HCT116 (cell line): Measurements from ENCODE around the gene NHSL2. TPM values are rescaled to one million over a fixed set of nuclear protein-coding genes. Genes with fewer than 3 reads are reported as not detected.

ENCODE experiments used
- ATAC-seq: fragments of 200-7000 bp; cut with Tn5 transposase; 2 replicates; pipeline ENCODE4 v1.9.1; 2020; ENCODE audit warnings: mild to moderate bottlenecking, moderate library complexity
- BruUV-seq: library from RNA; stranded (reverse); fragments of 400-500 nt; replicated peaks from 2 replicates; lab custom pipeline; 2021; lab: Mats Ljungman, UMichigan
- CTCF ChIA-PET: fragments of 300-600 bp; sonication (Branson Sonifier 250); formaldehyde crosslinking; loops from one replicate; lab custom pipeline; 2021; ENCODE audit warnings: antibody characterized with exemption; lab: Charles Lee
- POLR2A ChIA-PET: fragments of 300-600, 350-600 bp; sonication (Branson Sonifier 250); formaldehyde crosslinking; loops from one replicate; lab custom pipeline; 2021; ENCODE audit warnings: antibody characterized with exemption; lab: Charles Lee
- RAD21 ChIA-PET, 2 experiments: fragments of 300-600 bp; sonication (Branson Sonifier 250); formaldehyde crosslinking; loops; one replicate each; lab custom pipeline; 2023; ENCODE audit warnings: low total read pairs in 2 of 2; ENCODE audit not compliant: uncharacterized antibody in 2 of 2, unreplicated experiment in 2 of 2, low non-redundant PET in 1 of 2; lab: Charles Lee
- DNase-seq: peaks from one replicate; pipeline ENCODE4 v3.0.0-alpha.2; 2010; ENCODE audit warnings: low read depth, low spot score
- H2AFZ ChIP-seq: fragments of 200-600 bp; shearing (Covaris generic), sonication (generic); 2 replicates; pipeline ENCODE4 v1.6.1; 2017; ENCODE audit warnings: low read depth, mixed run types, mixed read lengths, antibody characterized with exemption, low read length; ENCODE audit not compliant: poor library complexity, severe bottlenecking
- H3K27ac ChIP-seq: 2 replicates; pipeline ENCODE4 v1.5.1; 2012; ENCODE audit warnings: low read depth, low read length
- H3K27me3 ChIP-seq: fragments of 200-600 bp; sonication (generic); 2 replicates; pipeline ENCODE4 v1.6.1; 2016; ENCODE audit warnings: mixed run types, low read length, mixed read lengths; ENCODE audit not compliant: insufficient read depth
- H3K36me3 ChIP-seq, 2 experiments: fragments of 200-500 bp in 1 of 2; fragments of 200-600 bp in 1 of 2; sonication (Bioruptor generic) in 1 of 2; sonication (generic) in 1 of 2; 2 replicates each; pipeline versions ENCODE4 v1.5.1 to v1.6.1; 2014 to 2016; ENCODE audit warnings: low read length in 2 of 2, inconsistent platforms in 1 of 2, mixed read lengths in 1 of 2, mixed run types in 1 of 2; ENCODE audit not compliant: insufficient read depth in 2 of 2, control insufficient read depth in 1 of 2
- H3K4me1 ChIP-seq, 2 experiments: fragments of 200-600 bp in 1 of 2; sonication (generic) in 1 of 2; 2 replicates each; pipeline versions ENCODE4 v1.5.1 to v1.6.1; 2012 to 2017; ENCODE audit warnings: low read length in 2 of 2, inconsistent platforms in 1 of 2, mild to moderate bottlenecking in 1 of 2, mixed read lengths in 1 of 2, mixed run types in 1 of 2, moderate library complexity in 1 of 2; ENCODE audit not compliant: insufficient read depth in 2 of 2, control insufficient read depth in 1 of 2
- H3K4me2 ChIP-seq: fragments of 200-600 bp; sonication (generic); 2 replicates; pipeline ENCODE4 v1.6.1; 2017; ENCODE audit warnings: mixed run types, low read length, mixed read lengths
- H3K4me3 ChIP-seq, 2 experiments: fragments of 200-600 bp in 1 of 2; sonication (generic) in 1 of 2; replicated peaks in 1 of 2; 2 replicates each; pipeline ENCODE4 v1.5.1; 2011 to 2016; ENCODE audit warnings: low read length in 2 of 2, control low read depth in 1 of 2, low read depth in 1 of 2, mild to moderate bottlenecking in 1 of 2, mixed read lengths in 1 of 2, mixed run types in 1 of 2
- H3K79me2 ChIP-seq: fragments of 200-600 bp; sonication (generic); 2 replicates; pipeline ENCODE4 v1.6.1; 2017; ENCODE audit warnings: mild to moderate bottlenecking, mixed run types, low read length, moderate library complexity, mixed read lengths; ENCODE audit not compliant: insufficient read depth
- H3K9ac ChIP-seq: fragments of 200-600 bp; sonication (generic); 2 replicates; pipeline ENCODE4 v1.6.1; 2016; ENCODE audit warnings: low read length, mixed read lengths
- H3K9me2 ChIP-seq: fragments of 200-600 bp; sonication (generic), shearing (Covaris generic); 2 replicates; pipeline ENCODE4 v1.6.1; 2017; ENCODE audit warnings: mixed run types, mild to moderate bottlenecking, moderate library complexity; ENCODE audit not compliant: insufficient read depth
- H3K9me3 ChIP-seq, 2 experiments: fragments of 200-500 bp in 1 of 2; fragments of 200-600 bp in 1 of 2; sonication (Bioruptor generic) in 1 of 2; sonication (generic) in 1 of 2; 2 replicates each; pipeline ENCODE4 v1.6.1; 2014 to 2017; ENCODE audit warnings: low read length in 2 of 2, mixed read lengths in 2 of 2, inconsistent platforms in 1 of 2, low read depth in 1 of 2, mild to moderate bottlenecking in 1 of 2, mixed run types in 1 of 2, moderate library complexity in 1 of 2; ENCODE audit not compliant: control insufficient read depth in 1 of 2, insufficient read depth in 1 of 2
- H4K20me1 ChIP-seq: fragments of 200-600 bp; sonication (generic), shearing (Covaris generic); 2 replicates; pipeline ENCODE4 v1.6.1; 2017; ENCODE audit warnings: mixed run types, mild to moderate bottlenecking, moderate library complexity; ENCODE audit not compliant: insufficient read depth
- CBX3 ChIP-seq: IDR thresholded peaks from 2 replicates; pipeline ENCODE4 v1.6.1; 2012; ENCODE audit warnings: low read depth
- CEBPB ChIP-seq: IDR thresholded peaks from 2 replicates; pipeline ENCODE4 v1.6.1; 2012; ENCODE audit warnings: low read depth
- EGR1 ChIP-seq: IDR thresholded peaks from 2 replicates; pipeline ENCODE4 v1.6.1; 2012; ENCODE audit warnings: low read depth
- ELF1 ChIP-seq: IDR thresholded peaks from 2 replicates; pipeline ENCODE4 v1.6.1; 2012; ENCODE audit warnings: low read depth, borderline replicate concordance
- EZH2phosphoT487 ChIP-seq: fragments of 200-600 bp; IDR thresholded peaks from 2 replicates; pipeline ENCODE4 v1.6.1; 2018; ENCODE audit warnings: antibody characterized with exemption, borderline replicate concordance
- FOSL1 ChIP-seq: IDR thresholded peaks from 2 replicates; pipeline ENCODE4 v1.6.1; 2012; ENCODE audit warnings: low read depth
- JUND ChIP-seq: IDR thresholded peaks from 2 replicates; pipeline ENCODE4 v1.6.1; 2012
- POLR2A ChIP-seq: IDR thresholded peaks from 2 replicates; pipeline ENCODE4 v1.7.0; 2011; ENCODE audit warnings: borderline replicate concordance; ENCODE audit not compliant: insufficient read depth, insufficient read length; ENCODE audit errors: extremely low read depth
- POLR2AphosphoS5 ChIP-seq: IDR thresholded peaks from 2 replicates; pipeline ENCODE4 v1.6.1; 2011; ENCODE audit warnings: mild to moderate bottlenecking, low read depth, low read length, moderate library complexity
- RAD21 ChIP-seq: IDR thresholded peaks from 2 replicates; pipeline ENCODE4 v1.6.1; 2012; ENCODE audit warnings: low read depth, mild to moderate bottlenecking
- SIN3A ChIP-seq: IDR thresholded peaks from 2 replicates; pipeline ENCODE4 v1.6.1; 2012; ENCODE audit warnings: low read depth
- SRF ChIP-seq: IDR thresholded peaks from 2 replicates; pipeline ENCODE4 v1.6.1; 2012; ENCODE audit warnings: low read depth
- YY1 ChIP-seq: IDR thresholded peaks from 2 replicates; pipeline ENCODE4 v1.6.1; 2011; ENCODE audit warnings: low read length, low read depth, moderate library complexity, mild to moderate bottlenecking; ENCODE audit not compliant: insufficient replicate concordance; ENCODE audit errors: extremely low read depth
- ZFX ChIP-seq: fragments of 450-650 bp; IDR thresholded peaks from 2 replicates; pipeline ENCODE4 v1.6.1; 2017
- ZNF274 ChIP-seq: fragments of 200-500 bp; sonication (Bioruptor generic); IDR thresholded peaks from 2 replicates; pipeline ENCODE4 v1.6.1; 2014; ENCODE audit warnings: mild to moderate bottlenecking, low read depth, low read length, inconsistent platforms
- intact Hi-C: fragments of 100-400 bp; cut with micrococcal nuclease; formaldehyde crosslinking; loops from 2 replicates; pipeline ENCODE4 v1.10.0; 2022
- total RNA-seq: library from RNA; stranded (reverse); gene quantifications from one replicate; pipeline ENCODE4 v1.2.1, GENCODE V29; 2021; ENCODE audit not compliant: unreplicated experiment
- TF ChIP-seq, protein P1 (sequence below): IDR thresholded peaks from 2 replicates; pipeline ENCODE4 v1.6.1; 2012; ENCODE audit warnings: low read depth
- TF ChIP-seq, protein P2 (sequence below): IDR thresholded peaks from 2 replicates; pipeline ENCODE4 v1.6.1; 2011; ENCODE audit warnings: mild to moderate bottlenecking, low read length, moderate library complexity; ENCODE audit not compliant: insufficient replicate concordance; ENCODE audit errors: extremely low read depth
- TF ChIP-seq, protein P3 (sequence below), 3 experiments: fragments of 200-600 bp in 1 of 3; sonication (generic) in 1 of 3; IDR thresholded peaks in 2 of 3; conservative IDR thresholded peaks in 1 of 3; 2 replicates each; pipeline ENCODE4 v1.5.1; 2012 to 2017; ENCODE audit warnings: low read depth in 2 of 3, low read length in 2 of 3, antibody characterized with exemption in 1 of 3, borderline replicate concordance in 1 of 3, control low read depth in 1 of 3, mild to moderate bottlenecking in 1 of 3, mixed read lengths in 1 of 3, mixed run types in 1 of 3, moderate library complexity in 1 of 3; ENCODE audit not compliant: insufficient read depth in 1 of 3

Gene NHSL2
- total RNA-seq, 1 experiment from 2014 or later = 0.22 TPM

GRCh38 chrX:72005046-72005445 lies 94.4 kb downstream of the NHSL2 start:
- peaks cover 0 to 12% of the 10 kb centered on the region in 2 experiments; a peak in 2 of 4 replicates for H3K4me1 ChIP-seq

More at GRCh38 chrX:72005046-72005445, 94.4 kb downstream of the NHSL2 start:
- no peak for DNase-seq
- Histone ChIP-seq H3K27ac (no peak overlapping the region), H3K9me2 (no peaks in the 10 kb centered on the region)
- CTCF ChIA-PET = interaction anchor here (2.0 kb wide), 1 partner anchor 13 kb away, joined by 11 read pairs; no protein-coding TSS in a partner anchor
- intact Hi-C loops = no loop called here
- BruUV-seq = no TSS peak
- TF ChIP-seq ZNF274 = no peak
- TF ChIP-seq, protein P1, sequence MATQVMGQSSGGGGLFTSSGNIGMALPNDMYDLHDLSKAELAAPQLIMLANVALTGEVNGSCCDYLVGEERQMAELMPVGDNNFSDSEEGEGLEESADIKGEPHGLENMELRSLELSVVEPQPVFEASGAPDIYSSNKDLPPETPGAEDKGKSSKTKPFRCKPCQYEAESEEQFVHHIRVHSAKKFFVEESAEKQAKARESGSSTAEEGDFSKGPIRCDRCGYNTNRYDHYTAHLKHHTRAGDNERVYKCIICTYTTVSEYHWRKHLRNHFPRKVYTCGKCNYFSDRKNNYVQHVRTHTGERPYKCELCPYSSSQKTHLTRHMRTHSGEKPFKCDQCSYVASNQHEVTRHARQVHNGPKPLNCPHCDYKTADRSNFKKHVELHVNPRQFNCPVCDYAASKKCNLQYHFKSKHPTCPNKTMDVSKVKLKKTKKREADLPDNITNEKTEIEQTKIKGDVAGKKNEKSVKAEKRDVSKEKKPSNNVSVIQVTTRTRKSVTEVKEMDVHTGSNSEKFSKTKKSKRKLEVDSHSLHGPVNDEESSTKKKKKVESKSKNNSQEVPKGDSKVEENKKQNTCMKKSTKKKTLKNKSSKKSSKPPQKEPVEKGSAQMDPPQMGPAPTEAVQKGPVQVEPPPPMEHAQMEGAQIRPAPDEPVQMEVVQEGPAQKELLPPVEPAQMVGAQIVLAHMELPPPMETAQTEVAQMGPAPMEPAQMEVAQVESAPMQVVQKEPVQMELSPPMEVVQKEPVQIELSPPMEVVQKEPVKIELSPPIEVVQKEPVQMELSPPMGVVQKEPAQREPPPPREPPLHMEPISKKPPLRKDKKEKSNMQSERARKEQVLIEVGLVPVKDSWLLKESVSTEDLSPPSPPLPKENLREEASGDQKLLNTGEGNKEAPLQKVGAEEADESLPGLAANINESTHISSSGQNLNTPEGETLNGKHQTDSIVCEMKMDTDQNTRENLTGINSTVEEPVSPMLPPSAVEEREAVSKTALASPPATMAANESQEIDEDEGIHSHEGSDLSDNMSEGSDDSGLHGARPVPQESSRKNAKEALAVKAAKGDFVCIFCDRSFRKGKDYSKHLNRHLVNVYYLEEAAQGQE = no peak
- TF ChIP-seq POLR2AphosphoS5 = no peak
- TF ChIP-seq ELF1 = no peak
- TF ChIP-seq, protein P2, sequence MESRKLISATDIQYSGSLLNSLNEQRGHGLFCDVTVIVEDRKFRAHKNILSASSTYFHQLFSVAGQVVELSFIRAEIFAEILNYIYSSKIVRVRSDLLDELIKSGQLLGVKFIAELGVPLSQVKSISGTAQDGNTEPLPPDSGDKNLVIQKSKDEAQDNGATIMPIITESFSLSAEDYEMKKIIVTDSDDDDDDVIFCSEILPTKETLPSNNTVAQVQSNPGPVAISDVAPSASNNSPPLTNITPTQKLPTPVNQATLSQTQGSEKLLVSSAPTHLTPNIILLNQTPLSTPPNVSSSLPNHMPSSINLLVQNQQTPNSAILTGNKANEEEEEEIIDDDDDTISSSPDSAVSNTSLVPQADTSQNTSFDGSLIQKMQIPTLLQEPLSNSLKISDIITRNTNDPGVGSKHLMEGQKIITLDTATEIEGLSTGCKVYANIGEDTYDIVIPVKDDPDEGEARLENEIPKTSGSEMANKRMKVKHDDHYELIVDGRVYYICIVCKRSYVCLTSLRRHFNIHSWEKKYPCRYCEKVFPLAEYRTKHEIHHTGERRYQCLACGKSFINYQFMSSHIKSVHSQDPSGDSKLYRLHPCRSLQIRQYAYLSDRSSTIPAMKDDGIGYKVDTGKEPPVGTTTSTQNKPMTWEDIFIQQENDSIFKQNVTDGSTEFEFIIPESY = no peak
- TF ChIP-seq SRF = no peak
- TF ChIP-seq RAD21 = no peak
- TF ChIP-seq CEBPB = no peak
- no peak for TF ChIP-seq POLR2A
- no peak for TF ChIP-seq EZH2phosphoT487
- TF ChIP-seq ZFX = no peak
- TF ChIP-seq, protein P3, sequence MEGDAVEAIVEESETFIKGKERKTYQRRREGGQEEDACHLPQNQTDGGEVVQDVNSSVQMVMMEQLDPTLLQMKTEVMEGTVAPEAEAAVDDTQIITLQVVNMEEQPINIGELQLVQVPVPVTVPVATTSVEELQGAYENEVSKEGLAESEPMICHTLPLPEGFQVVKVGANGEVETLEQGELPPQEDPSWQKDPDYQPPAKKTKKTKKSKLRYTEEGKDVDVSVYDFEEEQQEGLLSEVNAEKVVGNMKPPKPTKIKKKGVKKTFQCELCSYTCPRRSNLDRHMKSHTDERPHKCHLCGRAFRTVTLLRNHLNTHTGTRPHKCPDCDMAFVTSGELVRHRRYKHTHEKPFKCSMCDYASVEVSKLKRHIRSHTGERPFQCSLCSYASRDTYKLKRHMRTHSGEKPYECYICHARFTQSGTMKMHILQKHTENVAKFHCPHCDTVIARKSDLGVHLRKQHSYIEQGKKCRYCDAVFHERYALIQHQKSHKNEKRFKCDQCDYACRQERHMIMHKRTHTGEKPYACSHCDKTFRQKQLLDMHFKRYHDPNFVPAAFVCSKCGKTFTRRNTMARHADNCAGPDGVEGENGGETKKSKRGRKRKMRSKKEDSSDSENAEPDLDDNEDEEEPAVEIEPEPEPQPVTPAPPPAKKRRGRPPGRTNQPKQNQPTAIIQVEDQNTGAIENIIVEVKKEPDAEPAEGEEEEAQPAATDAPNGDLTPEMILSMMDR (IDR thresholded peaks at IDR 0.05 in 2 of 3, conservative IDR thresholded peaks at IDR 0.05 in 1 of 3; ENCODE audit: borderline replicate concordance in 1 of 3, insufficient read depth in 1 of 3, low read depth in 2 of 3, low read length in 2 of 3) = no peak
- no peak for TF ChIP-seq EGR1
- TF ChIP-seq SIN3A = no peak
- TF ChIP-seq YY1 = no peak
- TF ChIP-seq JUND = no peak
- TF ChIP-seq FOSL1 = no peak
- TF ChIP-seq CBX3 = no peak
- TF ChIP-seq, all 23 proteins: peak for 0
- no peaks in the 10 kb centered on the region for H3K36me3 ChIP-seq
- no peak overlapping the region for H3K4me3 ChIP-seq
- H3K9me3 ChIP-seq = no peaks in the 10 kb centered on the region
- H3K27me3 ChIP-seq = no peaks in the 10 kb centered on the region
- H4K20me1 ChIP-seq = no peaks in the 10 kb centered on the region
- POLR2A ChIA-PET = no interaction called here
- ATAC-seq = no peak
- no peaks in the 10 kb centered on the region for H3K79me2 ChIP-seq
- H2AFZ ChIP-seq = peak overlapping the region; percentile 35
- no peak overlapping the region for H3K9ac ChIP-seq
- RAD21 ChIA-PET = interaction anchor here in 1 of 2 experiments (1.3 kb wide), 1 partner anchor 17 kb away, joined by 5 read pairs; no protein-coding TSS in a partner anchor
- no peak overlapping the region for H3K4me2 ChIP-seq
